Measurements from ENCODE around the gene ZNF746. TPM values are rescaled to one million over a fixed set of nuclear protein-coding genes. Genes with fewer than 3 reads are reported as not detected.

Gene ZNF746
- total and polyA plus RNA-seq, 9 of the 15 experiments (the other 6 are each of a cell fraction or from before 2014, with no cell fraction given): 1.7 to 31.6 (median 13.3) TPM

GRCh38 chr7:149476791-149477190 lies 20.8 kb downstream of the ZNF746 start:
- no peaks in the 10 kb centered on the region for H3K9me3 ChIP-seq (replicated peaks; ENCODE audit: control insufficient read depth, insufficient read depth, low read depth, low read length)
- in situ Hi-C loops (cut with MboI) (no loop called here), intact Hi-C loops (cut with micrococcal nuclease) (no loop called here)
- H3K79me2 ChIP-seq (ENCODE audit: control insufficient read depth, insufficient read depth, low read length): 0 out of 3 replicates have a peak, but pooled peaks cover 2% of the 10 kb centered on the region
- DNase-seq (ENCODE audit: extremely low read depth in 1 of 4, low spot score in 3 of 4) (no peak), ATAC-seq (no peak), FAIRE-seq (no peak)
- BruUV-seq (replicated peaks): no TSS peak
- no peak overlapping the region for H3K4me3 ChIP-seq
- H3K27ac ChIP-seq (ENCODE audit: extremely low read depth, low read depth, low read length): no peak overlapping the region
- H3K4me2 ChIP-seq (ENCODE audit: insufficient read depth, low read length): no peak overlapping the region
- POLR2A ChIA-PET: interaction anchor here (0.9 kb wide), 1 partner anchor 17 kb away, joined by 3 read pairs; no protein-coding TSS in a partner anchor
- H3K9ac ChIP-seq (ENCODE audit: insufficient read depth in 1 of 2, low read depth in 2 of 2, low read length in 2 of 2): no peak overlapping the region
- peaks cover 86% of the 10 kb centered on the region for H3K36me3 ChIP-seq (ENCODE audit: control insufficient read depth, insufficient read depth, low read length)
- no peaks in the 10 kb centered on the region for H3K27me3 ChIP-seq (ENCODE audit: control insufficient read depth in 2 of 2, insufficient read depth in 2 of 2, low read length in 2 of 2)
- WGBS (ENCODE audit: insufficient coverage, low coverage, missing lambda C conversion rate): 98% methylated on average over 8 of the region's 12 CpGs
- no peaks in the 10 kb centered on the region; a peak in 1 of 5 replicates for H3K4me1 ChIP-seq (replicated peaks in 1 of 2; ENCODE audit: control insufficient read depth in 2 of 2, insufficient read depth in 2 of 2, low read length in 2 of 2)
- CTCF ChIA-PET (ENCODE audit: low intra/inter-chr PET ratio): no interaction called here
- H2AFZ ChIP-seq (ENCODE audit: low read depth, low read length): no peak overlapping the region
- no peaks in the 10 kb centered on the region for H4K20me1 ChIP-seq (replicated peaks; ENCODE audit: control insufficient read depth, insufficient read depth, low read length)
- no peaks in the 10 kb centered on the region for H3K9me1 ChIP-seq (ENCODE audit: control insufficient read depth, insufficient read depth, low read length)
- TF ChIP-seq HOXB6 (CRISPR knock-in tag; IDR thresholded peaks at IDR 0.05; ENCODE audit: borderline replicate concordance) (no peak), CLOCK (CRISPR knock-in tag; IDR thresholded peaks at IDR 0.05; ENCODE audit: borderline replicate concordance) (no peak), FOXP4 (CRISPR knock-in tag; IDR thresholded peaks at IDR 0.05; ENCODE audit: borderline replicate concordance) (no peak), NR2C2 (CRISPR knock-in tag; IDR thresholded peaks at IDR 0.05) (no peak), NR2C2 (tag; IDR thresholded peaks at IDR 0.05) (no peak), ZNF143 (CRISPR knock-in tag; IDR thresholded peaks at IDR 0.05) (0 out of 2 replicates have a peak, but pooled peaks have one; percentile 40), ARID4B (CRISPR knock-in tag; IDR thresholded peaks at IDR 0.05) (peak; percentile 42; the same call in 1 of the 2 replicates), ZNF586 (CRISPR knock-in tag; conservative IDR thresholded peaks at IDR 0.05) (no peak), ZNF311 (CRISPR knock-in tag; IDR thresholded peaks at IDR 0.05) (no peak), SUPT5H (IDR thresholded peaks at IDR 0.05) (peak; percentile 27; the same call in 1 of the 2 replicates), HLTF (IDR thresholded peaks at IDR 0.05) (no peak), NFE2 (IDR thresholded peaks at IDR 0.05; ENCODE audit: low read depth) (no peak), MEF2D (tag; conservative IDR thresholded peaks at IDR 0.05; ENCODE audit: low read depth) (no peak), CGGBP1 (CRISPR knock-in tag; IDR thresholded peaks at IDR 0.05) (no peak)

Data from K562 (cell line).